ENCODE results near the gene TCAP.

GRCh38 chr17:39663688-39664580 is 1.2 kb upstream of the TCAP start:
- TF ChIP-seq, protein P1, sequence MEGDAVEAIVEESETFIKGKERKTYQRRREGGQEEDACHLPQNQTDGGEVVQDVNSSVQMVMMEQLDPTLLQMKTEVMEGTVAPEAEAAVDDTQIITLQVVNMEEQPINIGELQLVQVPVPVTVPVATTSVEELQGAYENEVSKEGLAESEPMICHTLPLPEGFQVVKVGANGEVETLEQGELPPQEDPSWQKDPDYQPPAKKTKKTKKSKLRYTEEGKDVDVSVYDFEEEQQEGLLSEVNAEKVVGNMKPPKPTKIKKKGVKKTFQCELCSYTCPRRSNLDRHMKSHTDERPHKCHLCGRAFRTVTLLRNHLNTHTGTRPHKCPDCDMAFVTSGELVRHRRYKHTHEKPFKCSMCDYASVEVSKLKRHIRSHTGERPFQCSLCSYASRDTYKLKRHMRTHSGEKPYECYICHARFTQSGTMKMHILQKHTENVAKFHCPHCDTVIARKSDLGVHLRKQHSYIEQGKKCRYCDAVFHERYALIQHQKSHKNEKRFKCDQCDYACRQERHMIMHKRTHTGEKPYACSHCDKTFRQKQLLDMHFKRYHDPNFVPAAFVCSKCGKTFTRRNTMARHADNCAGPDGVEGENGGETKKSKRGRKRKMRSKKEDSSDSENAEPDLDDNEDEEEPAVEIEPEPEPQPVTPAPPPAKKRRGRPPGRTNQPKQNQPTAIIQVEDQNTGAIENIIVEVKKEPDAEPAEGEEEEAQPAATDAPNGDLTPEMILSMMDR (IDR thresholded peaks at IDR 0.05), result no peak
- no peak for TF ChIP-seq SIN3A (IDR thresholded peaks at IDR 0.05; ENCODE audit: borderline replicate concordance, low read depth, low read length)
- TF ChIP-seq TAF1 (IDR thresholded peaks at IDR 0.05; ENCODE audit: borderline replicate concordance, low read depth, low read length), result no peak
- no peak for TF ChIP-seq EP300 (IDR thresholded peaks at IDR 0.05; ENCODE audit: borderline replicate concordance in 1 of 2, low read depth in 1 of 2, low read length in 1 of 2)
- no peak for TF ChIP-seq SMC3 (IDR thresholded peaks at IDR 0.05; ENCODE audit: low read depth, low read length)
- TF ChIP-seq POLR2AphosphoS5 (IDR thresholded peaks at IDR 0.05; ENCODE audit: low read depth, low read length), result no peak
- TF ChIP-seq TCF12 (IDR thresholded peaks at IDR 0.05), result no peak
- no peak for TF ChIP-seq MAX (IDR thresholded peaks at IDR 0.05; ENCODE audit: low read depth)
- no peak for TF ChIP-seq TEAD4 (IDR thresholded peaks at IDR 0.05; ENCODE audit: borderline replicate concordance, insufficient read depth)
- TF ChIP-seq JUND (IDR thresholded peaks at IDR 0.05), result no peak

Measured in SK-N-SH (cell line).